ENCODE results near the gene KIN.
"Not testable (repeated sequence)": the region's sequence is repeated elsewhere in the genome, so short reads cannot be mapped to it uniquely, and the experiment has no call there.

Gene KIN

DNA sequence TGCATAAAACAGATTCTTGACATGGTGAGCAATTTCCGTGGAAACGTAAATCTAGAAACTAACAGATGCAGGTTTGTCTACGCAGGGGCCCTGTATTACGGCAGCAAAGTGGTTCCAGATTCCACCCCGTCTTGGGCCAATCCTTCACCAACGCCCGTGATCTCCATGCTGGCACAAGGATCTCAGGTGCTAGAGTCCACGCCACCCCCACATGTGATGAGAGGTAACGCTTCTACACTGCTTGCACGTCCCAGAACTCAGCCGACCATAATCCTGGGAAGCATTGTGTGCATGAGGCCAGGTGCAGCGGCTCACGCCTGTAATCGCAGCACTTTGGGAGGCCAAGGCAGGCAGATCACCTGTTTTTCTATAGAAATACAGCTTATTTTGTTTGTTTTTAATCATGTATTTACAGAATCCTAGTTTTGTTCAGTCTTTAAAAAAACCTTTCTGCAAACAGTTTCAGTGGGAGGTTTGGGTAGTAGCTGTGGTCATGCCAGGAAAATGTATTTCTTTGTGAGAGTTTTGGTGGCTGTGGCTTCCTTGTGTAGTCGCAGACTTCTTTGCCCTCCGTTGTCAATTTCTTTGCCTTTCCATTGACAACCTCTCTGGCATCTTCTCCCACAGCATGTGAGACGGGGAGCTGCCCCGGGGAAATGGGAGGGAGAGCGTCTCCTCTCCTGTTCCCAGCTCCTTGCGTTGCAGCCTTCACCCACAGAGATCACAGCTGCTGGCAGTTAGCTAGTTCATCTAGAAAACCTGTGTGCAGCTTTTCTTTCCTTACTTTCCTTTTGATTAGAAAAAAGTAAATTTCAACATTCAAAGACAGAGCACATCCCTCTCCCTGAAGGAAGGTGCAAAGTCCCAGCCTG lies 49.0 kb downstream of the KIN start:
- TF ChIP-seq, protein P1, sequence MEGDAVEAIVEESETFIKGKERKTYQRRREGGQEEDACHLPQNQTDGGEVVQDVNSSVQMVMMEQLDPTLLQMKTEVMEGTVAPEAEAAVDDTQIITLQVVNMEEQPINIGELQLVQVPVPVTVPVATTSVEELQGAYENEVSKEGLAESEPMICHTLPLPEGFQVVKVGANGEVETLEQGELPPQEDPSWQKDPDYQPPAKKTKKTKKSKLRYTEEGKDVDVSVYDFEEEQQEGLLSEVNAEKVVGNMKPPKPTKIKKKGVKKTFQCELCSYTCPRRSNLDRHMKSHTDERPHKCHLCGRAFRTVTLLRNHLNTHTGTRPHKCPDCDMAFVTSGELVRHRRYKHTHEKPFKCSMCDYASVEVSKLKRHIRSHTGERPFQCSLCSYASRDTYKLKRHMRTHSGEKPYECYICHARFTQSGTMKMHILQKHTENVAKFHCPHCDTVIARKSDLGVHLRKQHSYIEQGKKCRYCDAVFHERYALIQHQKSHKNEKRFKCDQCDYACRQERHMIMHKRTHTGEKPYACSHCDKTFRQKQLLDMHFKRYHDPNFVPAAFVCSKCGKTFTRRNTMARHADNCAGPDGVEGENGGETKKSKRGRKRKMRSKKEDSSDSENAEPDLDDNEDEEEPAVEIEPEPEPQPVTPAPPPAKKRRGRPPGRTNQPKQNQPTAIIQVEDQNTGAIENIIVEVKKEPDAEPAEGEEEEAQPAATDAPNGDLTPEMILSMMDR (conservative IDR thresholded peaks at IDR 0.05; ENCODE audit: low read depth, low read length): no peak
- H3K4me3 ChIP-seq (ENCODE audit: low read length): no peak overlapping the region
- no peak for DNase-seq (ENCODE audit: low read depth)

DNA sequence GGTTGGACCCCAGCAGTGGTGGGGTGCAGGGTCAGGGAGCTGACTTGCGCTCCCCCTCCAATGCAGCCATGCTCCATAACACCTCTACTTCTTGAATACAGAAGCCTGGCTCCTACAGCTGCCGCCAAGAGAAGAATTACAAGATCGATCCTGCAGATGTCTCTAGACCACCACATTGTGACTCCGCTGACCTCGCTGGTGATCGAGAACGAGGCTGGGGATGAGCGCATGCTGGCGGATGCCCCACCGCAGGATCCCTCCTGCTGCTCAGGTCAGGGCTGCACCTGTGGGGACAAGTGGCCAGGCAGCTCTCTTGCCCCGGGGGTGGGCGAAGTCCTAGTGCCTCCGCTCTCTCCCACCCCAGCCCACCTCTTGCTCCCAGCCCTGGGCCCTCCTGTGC lies 53.0 kb downstream of the KIN start:
- no peak for DNase-seq (ENCODE audit: low read depth)
- TF ChIP-seq, protein P1 (conservative IDR thresholded peaks at IDR 0.05; ENCODE audit: low read depth, low read length): no peak
- no peak overlapping the region for H3K4me3 ChIP-seq (ENCODE audit: low read length)

DNA sequence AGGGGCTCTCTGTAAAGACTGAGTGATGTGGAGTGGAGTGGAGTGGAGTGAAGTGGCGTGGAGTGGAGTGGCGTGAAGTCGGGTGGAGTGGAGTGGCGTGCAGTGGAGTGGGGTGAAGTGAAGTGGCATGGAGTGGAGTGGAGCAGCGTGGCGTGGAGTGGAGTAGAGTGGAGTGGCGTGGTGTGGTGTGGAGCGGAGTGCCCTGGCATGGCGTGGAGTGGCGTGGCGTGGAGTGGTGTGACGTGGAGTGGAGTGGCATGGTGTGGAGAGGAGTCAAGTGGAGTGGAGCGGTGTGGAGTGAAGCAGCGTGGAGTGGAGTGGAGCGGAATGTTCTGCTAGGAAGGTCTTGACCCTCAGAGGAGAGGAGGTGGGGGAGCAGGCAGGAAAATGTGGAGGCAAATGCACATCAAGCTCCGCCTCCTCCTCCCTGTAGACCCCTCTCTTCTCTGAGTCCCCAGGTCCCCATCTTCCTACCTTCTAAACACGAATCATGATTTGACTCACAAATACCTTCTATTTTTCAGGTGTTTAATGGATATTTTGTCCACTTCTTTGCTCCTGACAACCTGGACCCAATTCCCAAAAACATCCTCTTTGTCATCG lies 64.8 kb downstream of the KIN start:
- no peak overlapping the region for H3K4me3 ChIP-seq (ENCODE audit: low read length)
- TF ChIP-seq, protein P1 (conservative IDR thresholded peaks at IDR 0.05; ENCODE audit: low read depth, low read length): no peak
- no peak for DNase-seq (ENCODE audit: low read depth)

DNA sequence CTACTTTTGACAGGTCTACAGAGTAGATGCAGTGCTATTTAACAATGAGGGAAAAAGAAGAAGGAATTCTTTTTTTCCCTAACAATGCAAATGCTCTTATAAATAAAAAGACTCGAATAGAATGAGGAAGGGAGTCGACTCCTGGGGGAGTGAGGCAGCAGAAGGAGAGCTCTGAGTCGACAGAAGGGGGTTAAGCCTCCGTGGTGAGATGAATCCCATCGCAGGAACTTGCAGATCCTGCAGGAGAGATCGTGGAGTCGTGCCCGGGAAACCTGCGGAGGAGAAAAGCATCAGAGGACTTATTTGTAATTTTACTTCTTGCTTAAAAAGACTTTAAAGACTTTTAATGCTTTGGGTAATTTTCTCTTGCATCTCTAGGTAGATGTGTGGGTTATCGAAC lies 67.3 kb downstream of the KIN start:
- TF ChIP-seq, protein P1 (conservative IDR thresholded peaks at IDR 0.05; ENCODE audit: low read depth, low read length): no peak
- no peak for DNase-seq (ENCODE audit: low read depth)
- no peak overlapping the region for H3K4me3 ChIP-seq (ENCODE audit: low read length)

DNA sequence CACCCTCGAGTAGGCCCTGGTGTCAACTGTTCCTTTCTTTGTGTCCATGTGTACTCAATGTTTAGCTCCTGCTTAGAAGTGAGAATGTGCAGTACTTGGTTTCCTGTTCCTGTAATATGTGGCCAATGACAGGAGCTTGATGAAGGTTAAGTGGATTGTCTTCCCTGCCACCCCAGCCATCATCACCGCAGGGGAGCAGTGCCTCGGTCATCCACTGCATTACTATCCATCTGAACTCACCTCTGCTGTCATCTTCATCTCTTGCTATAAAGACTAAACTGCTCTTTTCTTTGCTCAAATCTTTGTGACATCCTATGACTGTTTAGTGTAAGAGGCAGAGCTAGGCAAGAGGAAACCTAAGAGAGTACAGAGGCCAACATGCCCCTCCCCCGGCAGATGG lies 69.1 kb downstream of the KIN start:
- no peak for DNase-seq (ENCODE audit: low read depth)
- TF ChIP-seq, protein P1 (conservative IDR thresholded peaks at IDR 0.05; ENCODE audit: low read depth, low read length): no peak
- H3K4me3 ChIP-seq (ENCODE audit: low read length): no peak overlapping the region

DNA sequence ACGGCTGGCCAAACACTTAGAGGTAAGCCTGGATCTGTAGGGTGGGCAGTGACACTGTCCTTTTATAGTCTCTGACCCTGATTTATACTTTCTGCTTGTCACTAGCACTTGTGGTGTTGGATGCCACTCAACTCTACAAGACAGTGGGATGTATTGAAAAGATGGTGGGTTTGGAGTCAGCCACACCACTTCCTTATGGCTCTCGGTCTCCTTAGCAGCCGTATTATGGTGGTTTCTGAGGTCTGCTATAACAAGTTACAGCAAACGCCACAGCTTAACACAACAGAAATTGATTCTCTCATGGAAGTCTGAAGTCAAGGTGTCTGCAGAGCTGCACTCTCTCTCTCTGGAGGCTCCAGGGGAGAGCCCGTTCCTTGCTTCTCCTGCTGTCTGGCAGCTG lies 70.0 kb downstream of the KIN start:
- DNase-seq (ENCODE audit: low read depth): no peak
- TF ChIP-seq, protein P1 (conservative IDR thresholded peaks at IDR 0.05; ENCODE audit: low read depth, low read length): no peak

DNA sequence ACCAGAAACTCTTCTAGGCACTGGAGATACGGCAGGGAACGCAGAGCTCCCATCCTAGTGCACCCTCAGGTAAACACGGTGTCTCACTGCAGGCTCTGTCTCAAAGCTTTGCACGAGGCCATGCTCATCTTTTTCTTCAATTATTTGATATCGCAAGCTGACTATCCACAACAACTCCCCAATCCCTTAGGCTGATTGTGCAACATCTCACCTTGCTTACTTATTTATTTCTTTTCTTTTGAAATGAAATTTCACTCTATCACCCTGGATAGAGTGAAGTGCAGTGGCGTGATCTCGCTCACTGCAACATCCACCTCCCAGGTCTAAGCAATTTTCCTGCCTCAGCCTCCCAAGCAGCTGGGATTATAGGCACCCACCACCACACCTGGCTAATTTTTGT lies 72.3 kb downstream of the KIN start:
- H3K4me3 ChIP-seq (ENCODE audit: low read length): no peak overlapping the region
- no peak for DNase-seq (ENCODE audit: low read depth)
- TF ChIP-seq, protein P1 (conservative IDR thresholded peaks at IDR 0.05; ENCODE audit: low read depth, low read length): no peak

More for the DNA sequence above, 70.0 kb downstream of the KIN start:
- no peak overlapping the region for H3K4me3 ChIP-seq (ENCODE audit: low read length)

DNA sequence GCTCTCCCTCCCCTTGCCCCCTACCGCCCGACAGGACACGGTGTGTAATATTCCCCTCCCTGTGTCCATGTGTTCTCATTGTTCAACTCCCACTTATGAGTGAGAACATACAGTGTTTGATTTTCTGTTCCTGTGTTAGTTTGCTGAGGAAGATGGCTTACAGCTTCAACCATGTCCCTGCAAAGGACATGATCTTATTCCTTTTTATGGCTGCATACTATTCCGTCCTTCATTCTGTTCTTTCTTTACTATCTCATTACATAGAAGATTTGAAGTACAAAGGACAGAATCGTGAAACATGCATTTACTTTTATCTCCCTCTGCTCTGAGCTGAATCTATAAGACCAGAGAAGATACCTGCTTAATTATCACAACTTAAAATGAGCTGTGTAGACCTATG lies 76.7 kb downstream of the KIN start:
- DNase-seq (ENCODE audit: low read depth); H3K4me3 ChIP-seq (ENCODE audit: low read length): not testable (repeated sequence)
